HG02642 (cell line): ENCODE results near the gene BCL2L1.

ENCODE experiments used
- ATAC-seq: cut with Tn5 transposase; IDR thresholded peaks from one replicate; pipeline ENCODE4 v1.9.1; 2021; ENCODE audit warnings: mild to moderate bottlenecking; ENCODE audit not compliant: unreplicated experiment, poor library complexity

Gene BCL2L1

GRCh38 chr20:31738729-31739549 is 16.3 kb upstream of the BCL2L1 start, which contains the start of gene TPX2:
Gene TPX2, plus strand, starts transcription at chr20:31739290. Its CDS starts 18,187 bp downstream, at chr20:31757477.
- peak; percentile 98 for ATAC-seq

DNA sequence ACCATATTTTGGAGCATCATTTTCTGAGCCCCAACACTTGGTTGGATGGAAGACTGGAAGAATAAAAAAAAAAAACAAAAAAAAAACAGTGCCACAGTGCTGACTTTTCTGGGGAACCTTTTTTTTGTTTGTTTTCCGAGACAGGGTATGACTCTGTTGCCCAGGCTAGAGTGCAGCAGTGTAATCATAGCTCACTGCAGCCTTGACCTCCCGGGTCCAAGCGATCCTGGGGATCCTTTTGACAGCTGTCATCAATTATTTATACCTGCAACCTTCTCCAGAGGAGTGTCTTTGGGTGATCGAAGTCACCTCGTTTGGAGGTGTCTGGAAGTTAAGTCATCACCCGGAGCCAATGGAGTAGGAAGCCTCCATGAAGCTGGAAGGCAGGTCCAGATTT is 8.7 kb upstream of the BCL2L1 start:
- no peak for ATAC-seq

- ATAC-seq: peak; percentile 89
These were observed 831 bp upstream of the BCL2L1 start for GRCh38 chr20:31723319-31724078.

- ATAC-seq: peak; percentile 2
These were observed 326 bp upstream of the BCL2L1 start for GRCh38 chr20:31723069-31723318.

DNA sequence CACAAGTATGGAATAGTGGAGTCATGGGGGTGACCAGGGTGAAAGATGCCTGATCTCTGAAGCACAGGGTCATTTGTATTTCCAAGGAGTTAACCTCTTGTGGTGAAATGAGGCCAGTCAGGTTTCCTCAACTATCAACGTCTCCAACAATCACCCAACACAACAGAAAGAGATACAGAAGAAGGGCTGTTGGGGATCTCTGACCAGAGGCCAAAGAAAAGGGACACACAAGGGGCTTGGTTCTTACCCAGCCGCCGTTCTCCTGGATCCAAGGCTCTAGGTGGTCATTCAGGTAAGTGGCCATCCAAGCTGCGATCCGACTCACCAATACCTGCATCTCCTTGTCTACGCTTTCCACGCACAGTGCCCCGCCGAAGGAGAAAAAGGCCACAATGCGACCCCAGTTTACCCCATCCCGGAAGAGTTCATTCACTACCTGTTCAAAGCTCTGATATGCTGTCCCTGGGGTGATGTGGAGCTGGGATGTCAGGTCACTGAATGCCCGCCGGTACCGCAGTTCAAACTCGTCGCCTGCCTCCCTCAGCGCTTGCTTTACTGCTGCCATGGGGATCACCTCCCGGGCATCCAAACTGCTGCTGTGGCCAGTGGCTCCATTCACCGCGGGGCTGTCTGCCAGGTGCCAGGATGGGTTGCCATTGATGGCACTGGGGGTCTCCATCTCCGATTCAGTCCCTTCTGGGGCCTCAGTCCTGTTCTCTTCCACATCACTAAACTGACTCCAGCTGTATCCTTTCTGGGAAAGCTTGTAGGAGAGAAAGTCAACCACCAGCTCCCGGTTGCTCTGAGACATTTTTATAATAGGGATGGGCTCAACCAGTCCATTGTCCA is 1.0 kb downstream of the BCL2L1 start:
- no peak for ATAC-seq

DNA sequence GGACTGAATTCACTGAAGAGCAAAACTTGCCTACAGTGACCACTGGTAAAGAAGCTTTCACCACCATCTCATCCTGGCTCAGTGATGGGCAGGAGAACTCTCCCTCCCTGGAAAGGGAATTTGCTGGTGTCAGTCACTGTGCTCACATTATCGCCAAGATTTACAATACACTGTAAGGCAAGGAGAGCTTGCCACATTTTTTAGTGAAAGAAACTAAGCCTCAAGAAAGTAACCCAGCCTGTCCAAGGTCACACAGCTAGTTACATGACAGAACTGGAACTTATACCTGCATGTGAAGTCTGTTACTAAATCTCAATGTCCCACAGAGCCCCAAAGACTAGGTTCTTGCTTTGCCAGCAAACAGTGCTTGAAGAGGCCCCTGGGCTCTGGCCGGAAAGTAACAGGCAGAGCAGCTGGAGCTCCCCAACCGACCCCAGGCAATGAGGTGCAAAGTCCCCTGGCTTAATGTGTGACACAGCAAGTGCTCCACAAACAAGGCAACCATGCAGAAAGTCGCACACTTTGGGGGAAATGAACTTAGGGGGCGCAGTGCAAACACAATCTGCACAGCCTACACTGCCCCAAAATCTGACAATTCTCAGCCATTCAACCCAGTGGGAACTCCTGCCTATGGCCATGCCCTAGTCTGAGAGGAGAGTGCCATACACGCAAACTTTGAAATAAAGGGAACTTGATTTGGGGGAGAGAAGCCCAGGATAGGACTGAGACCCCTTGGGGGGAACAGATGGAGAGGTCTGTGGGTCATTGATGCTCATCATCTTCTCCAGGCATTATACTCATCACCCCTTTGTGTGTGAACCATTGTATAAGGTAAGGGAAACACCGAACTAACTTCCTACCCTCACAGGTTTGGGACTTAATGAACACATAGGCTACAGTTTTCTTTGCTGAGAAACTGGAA is 1.9 kb downstream of the BCL2L1 start:
- no peak for ATAC-seq

DNA sequence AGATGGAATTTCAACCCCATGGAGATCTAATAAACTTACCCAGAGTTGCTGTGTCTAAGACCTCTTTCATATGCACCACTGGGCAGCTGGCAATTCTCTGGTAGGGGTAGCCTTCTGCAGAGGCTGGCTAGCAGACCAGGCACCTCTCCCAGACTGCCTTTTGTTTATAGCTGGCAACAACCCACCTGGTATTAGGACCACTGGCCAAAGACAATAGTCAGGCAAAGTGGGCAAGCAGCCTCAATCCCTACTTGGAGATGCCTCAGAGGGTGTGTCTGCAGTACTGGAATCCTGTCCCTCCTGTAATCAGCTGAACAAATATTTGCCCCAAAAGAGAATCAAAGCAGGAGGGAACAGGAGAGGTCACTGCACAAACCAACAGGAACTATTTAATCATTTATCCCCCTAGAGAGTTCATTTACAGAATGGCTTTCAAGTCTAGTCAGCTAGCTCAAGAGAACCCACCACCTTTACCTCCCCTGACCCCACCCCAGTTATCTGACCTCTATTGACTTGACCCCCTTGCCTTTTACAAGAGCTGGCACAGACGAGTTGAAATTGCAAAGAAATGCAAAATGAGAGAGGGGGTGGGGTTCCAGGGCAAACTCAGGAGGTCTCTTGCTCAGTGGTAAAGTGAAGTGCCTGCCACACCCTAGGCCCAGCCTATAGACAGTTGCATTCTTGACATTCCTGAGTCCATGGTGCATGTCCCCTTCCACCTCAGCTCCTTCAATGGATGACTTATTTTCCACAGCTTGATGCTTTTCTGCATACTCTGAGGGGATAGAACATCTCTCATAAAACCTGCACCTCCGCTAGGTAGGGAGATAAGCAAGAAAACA is 2.8 kb downstream of the BCL2L1 start:
- ATAC-seq: no peak

GRCh38 chr20:31718952-31719643 is 3.6 kb downstream of the BCL2L1 start:
- no peak for ATAC-seq

- ATAC-seq: peak; percentile 44
These were observed 5.0 kb downstream of the BCL2L1 start for GRCh38 chr20:31717478-31718201.

- ATAC-seq: peak; percentile 23
These were observed 5.7 kb downstream of the BCL2L1 start for GRCh38 chr20:31716818-31717477.

DNA sequence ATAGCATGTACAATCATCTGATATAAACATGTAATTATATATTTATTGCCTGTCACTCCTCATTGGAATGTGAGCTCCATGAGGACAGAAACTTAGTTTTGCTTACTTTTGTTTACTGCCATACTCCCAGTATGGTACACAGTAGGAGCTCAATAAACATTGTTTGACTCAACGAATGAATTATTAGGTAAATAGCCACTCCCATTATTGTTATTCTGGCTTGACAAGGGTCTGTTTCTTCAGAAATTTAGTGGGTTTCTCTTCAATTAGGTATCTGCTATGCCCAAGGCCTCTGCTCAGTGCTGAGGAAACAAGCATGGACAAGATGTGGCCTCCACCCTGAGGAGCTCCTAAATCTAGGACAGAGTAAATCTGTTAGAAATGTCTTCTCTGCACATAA is 6.3 kb downstream of the BCL2L1 start:
- ATAC-seq: no peak

DNA sequence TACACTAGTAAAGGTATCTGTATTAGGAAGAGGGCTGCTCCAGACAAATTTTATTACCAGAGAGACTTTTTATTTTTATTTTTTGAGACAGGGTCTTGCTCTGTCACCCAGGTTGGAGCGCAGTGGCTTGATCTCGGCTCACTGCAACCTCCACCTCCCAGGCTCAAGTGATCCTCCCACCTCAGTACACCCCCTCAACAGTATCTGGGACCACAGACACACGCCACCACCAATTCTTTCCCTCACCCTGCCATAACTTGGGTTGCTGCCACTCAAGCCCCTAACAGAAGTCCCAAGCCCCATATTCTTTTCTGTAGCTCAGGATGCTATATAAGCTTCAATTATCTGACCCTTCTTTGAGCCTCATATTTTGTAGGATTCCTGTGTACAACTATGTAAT is 6.9 kb downstream of the BCL2L1 start:
- ATAC-seq: no peak

DNA sequence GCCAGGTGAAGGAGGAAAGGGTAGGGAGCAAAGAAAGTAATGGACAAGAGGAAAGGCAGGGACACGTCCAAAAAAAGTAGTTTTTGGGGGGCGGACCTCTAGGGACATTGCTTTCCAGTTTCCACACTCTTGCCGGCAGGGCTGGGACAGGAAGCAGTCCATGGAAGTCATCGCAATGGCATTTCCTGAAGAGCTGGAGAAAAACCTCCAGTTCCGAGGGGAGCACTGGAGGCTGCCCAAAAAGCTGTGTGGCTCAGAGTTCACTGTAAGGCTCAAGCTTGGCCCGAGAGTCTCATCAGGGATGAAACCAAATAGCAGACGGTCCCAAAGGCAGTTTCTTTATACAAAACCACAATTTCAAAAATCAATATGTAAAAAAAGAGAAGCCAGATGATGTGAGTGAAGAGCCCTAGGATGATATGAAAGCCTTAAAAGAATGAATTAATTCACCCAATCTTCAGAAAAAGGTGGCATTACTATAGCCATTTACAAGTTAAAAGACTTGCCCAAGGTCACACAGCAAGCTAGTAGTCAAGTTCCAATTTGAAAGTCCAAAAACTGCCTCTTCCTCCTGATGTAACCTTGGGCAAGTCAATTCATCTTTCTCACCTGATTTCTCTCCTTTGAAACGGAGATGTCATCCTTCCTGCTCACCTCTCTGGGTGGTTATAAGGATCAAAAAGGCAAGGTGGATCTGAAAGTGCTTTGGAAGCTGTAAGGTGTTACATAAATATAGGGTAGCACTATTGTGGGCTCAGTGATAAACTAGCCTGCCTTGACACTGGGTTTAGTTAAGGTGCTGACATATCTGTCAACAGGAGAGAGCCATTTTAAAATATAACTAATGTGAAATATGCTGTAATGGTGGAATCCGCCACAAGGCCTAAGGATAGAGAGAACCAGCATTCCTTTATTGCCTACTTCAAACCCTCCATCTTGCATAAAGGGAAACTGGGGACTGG is 9.1 kb downstream of the BCL2L1 start:
- no peak for ATAC-seq

GRCh38 chr20:31712564-31713311 is 9.9 kb downstream of the BCL2L1 start:
- ATAC-seq: no peak

DNA sequence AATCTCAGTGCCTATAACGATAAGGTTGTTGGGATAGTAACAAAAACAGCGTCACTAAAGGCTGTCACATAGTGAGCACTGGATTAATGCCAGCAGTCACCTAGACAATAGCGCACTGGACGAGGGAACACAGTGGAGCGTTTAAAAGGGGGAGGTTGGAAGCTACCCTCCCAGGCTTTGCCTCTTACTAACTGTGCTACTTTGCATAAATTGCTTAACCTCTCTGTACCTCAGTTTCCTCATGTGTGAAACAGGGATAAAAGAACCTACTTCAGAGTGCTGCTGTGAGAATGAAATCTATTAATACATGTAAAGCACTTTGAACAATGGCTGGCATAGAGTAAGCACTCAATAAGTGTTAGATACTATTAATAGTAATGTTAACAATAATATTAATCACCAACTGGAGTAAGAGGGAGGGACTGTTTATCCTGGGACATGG is 10.5 kb downstream of the BCL2L1 start:
- ATAC-seq: no peak
